ENCODE measurements around the gene HEMK1. TPM values are rescaled to one million over a fixed set of nuclear protein-coding genes. Genes with fewer than 3 reads are reported as not detected.

The HEMK1 gene
- total RNA-seq, 2 experiments from 2014 or later: 97.4 to 102 TPM

GRCh38 chr3:50572158-50572557 is 2.8 kb downstream of the HEMK1 start:
- peak; percentile 5 for ATAC-seq (ENCODE audit: low read depth)
- Mint-ChIP-seq H3K27me3 (no peaks in the 10 kb centered on the region), H3K9me3 (no peaks in the 10 kb centered on the region), H3K4me3 (peak overlapping the region; percentile 96), H3K36me3 (peaks cover 38% of the 10 kb centered on the region), H3K4me1 (peaks cover 61% of the 10 kb centered on the region), H3K27ac (peak overlapping the region; percentile 99)
- DNase-seq: peak; percentile 85
- POLR2A ChIA-PET: interaction anchor here (0.6 to 26.1 kb wide), 12 partner anchors 10 to 813 kb away, joined by 3 to 3572 read pairs (median 7); partner anchors contain the start of genes CISH, MANF, MAPKAPK3 and RASSF1

GRCh38 chr3:50572801-50573371 is 3.6 kb downstream of the HEMK1 start:
- Mint-ChIP-seq H3K27me3 (no peaks in the 10 kb centered on the region), H3K27ac (peak overlapping the region; percentile 99), H3K9me3 (no peaks in the 10 kb centered on the region), H3K4me1 (peaks cover 65% of the 10 kb centered on the region), H3K4me3 (peak overlapping the region; percentile 96), H3K36me3 (peaks cover 43% of the 10 kb centered on the region)
- DNase-seq: peak; percentile 72
- ATAC-seq (ENCODE audit: low read depth): peak; percentile 2
- POLR2A ChIA-PET: interaction anchor here (0.9 to 26.1 kb wide), 11 partner anchors 9 to 812 kb away, joined by 3 to 3572 read pairs (median 9); partner anchors contain the start of genes CISH, MANF, MAPKAPK3 and RASSF1

DNA sequence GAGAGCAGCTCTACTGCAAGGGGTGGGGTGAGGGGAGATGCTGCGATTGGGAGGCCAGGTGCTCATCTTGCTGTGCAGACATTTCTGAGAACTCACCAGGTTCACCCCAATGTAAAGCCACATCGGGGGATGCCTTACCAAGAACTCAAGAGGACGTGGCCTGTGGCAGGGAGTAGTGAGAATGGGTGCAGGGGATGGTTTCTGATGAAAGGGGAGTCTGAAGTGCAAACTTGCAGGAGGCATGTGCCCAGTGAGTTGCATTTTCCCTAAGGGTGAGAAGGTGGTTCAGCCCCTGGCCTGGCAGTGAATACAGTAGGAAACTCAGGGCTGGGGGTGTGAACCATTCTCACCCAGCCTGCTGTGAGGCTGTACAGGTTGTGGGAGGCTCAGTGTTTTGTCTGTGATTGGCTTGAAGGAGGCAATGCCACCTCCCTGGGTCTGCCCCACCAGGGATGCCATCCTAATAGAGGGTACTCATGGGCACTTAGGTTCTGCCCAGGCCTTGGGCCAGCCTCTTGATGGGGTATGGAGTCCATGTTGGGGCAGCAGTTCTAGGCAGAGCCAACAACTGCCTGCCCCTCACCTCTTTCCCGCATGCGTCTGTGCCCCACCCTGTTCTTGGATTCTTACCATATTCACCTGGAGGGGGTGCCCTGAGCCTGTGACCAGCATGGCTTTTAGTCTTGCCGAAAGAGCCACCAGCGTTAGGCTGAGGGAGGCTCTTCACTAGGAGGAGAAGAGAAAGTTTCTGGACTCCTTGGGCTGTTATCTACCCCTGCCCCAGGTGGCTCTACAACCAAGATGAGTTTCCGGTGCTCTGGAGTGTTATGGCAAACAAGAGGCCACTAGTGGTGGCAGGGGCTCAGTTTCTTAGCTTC is 4.5 kb downstream of the HEMK1 start:
- POLR2A ChIA-PET: interaction anchor here (1.1 to 26.1 kb wide), 8 partner anchors 8 to 811 kb away, joined by 5 to 3572 read pairs (median 38); partner anchors contain the start of genes CISH, MANF, MAPKAPK3 and RASSF1
- Mint-ChIP-seq H3K9me3 (no peaks in the 10 kb centered on the region), H3K4me1 (peaks cover 70% of the 10 kb centered on the region), H3K27ac (peak overlapping the region; percentile 99), H3K36me3 (peaks cover 52% of the 10 kb centered on the region), H3K27me3 (no peaks in the 10 kb centered on the region), H3K4me3 (peak overlapping the region; percentile 96)
- DNase-seq (peak; percentile 86), ATAC-seq (ENCODE audit: low read depth) (peak; percentile 49)

DNA sequence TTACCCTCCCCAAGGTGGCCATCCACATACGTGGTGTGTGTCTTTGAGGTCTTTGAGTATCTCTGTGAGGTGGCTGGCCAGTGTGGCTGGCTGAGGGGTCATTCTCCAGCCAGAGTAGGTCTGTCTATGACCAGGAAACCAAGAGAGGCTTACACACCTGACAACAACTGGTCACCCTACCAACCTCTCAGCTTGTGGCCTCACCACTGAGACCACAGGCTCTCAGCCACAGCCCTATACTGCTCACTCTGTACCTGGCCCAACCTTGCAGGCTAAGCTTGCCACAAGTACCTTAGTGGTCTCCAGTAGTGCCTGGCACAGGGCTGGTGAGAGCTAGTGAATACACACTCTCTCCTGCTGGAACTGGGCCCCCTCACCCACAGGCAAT is 5.1 kb downstream of the HEMK1 start:
- no peaks in the 10 kb centered on the region for H3K27me3 Mint-ChIP-seq
- POLR2A ChIA-PET: interaction anchor here (0.6 to 26.1 kb wide), 6 partner anchors 8 to 235 kb away, joined by 3 to 3572 read pairs (median 136); partner anchors contain the start of genes CISH, MAPKAPK3 and RASSF1
- H3K4me3 Mint-ChIP-seq: peak overlapping the region; percentile 96
- DNase-seq (peak; percentile 76), ATAC-seq (ENCODE audit: low read depth) (peak; percentile 6)
- peaks cover 75% of the 10 kb centered on the region for H3K4me1 Mint-ChIP-seq
- peaks cover 58% of the 10 kb centered on the region for H3K36me3 Mint-ChIP-seq
- H3K27ac Mint-ChIP-seq: peak overlapping the region; percentile 99
- no peaks in the 10 kb centered on the region for H3K9me3 Mint-ChIP-seq

- no peak for DNase-seq
- H3K4me3 Mint-ChIP-seq: peak overlapping the region; percentile 96
- no peaks in the 10 kb centered on the region for H3K9me3 Mint-ChIP-seq
- H3K27me3 Mint-ChIP-seq: no peaks in the 10 kb centered on the region
- H3K36me3 Mint-ChIP-seq: peaks cover 51% of the 10 kb centered on the region
- H3K27ac Mint-ChIP-seq: peak overlapping the region; percentile 99
- no peak for ATAC-seq (ENCODE audit: low read depth)
- POLR2A ChIA-PET: interaction anchor here (0.6 to 26.1 kb wide), 4 partner anchors 15 to 236 kb away, joined by 3 to 3572 read pairs (median 592); partner anchors contain the start of genes CISH, MAPKAPK3 and RASSF1
- peaks cover 75% of the 10 kb centered on the region for H3K4me1 Mint-ChIP-seq
Measured at GRCh38 chr3:50575372-50575771, 6.0 kb downstream of the HEMK1 start.

GRCh38 chr3:50577348-50577747 is 8.0 kb downstream of the HEMK1 start:
- Mint-ChIP-seq H3K27me3 (no peaks in the 10 kb centered on the region), H3K4me3 (no peak overlapping the region), H3K27ac (peak overlapping the region; percentile 74), H3K4me1 (peaks cover 69% of the 10 kb centered on the region), H3K36me3 (peaks cover 48% of the 10 kb centered on the region), H3K9me3 (no peaks in the 10 kb centered on the region)
- POLR2A ChIA-PET: interaction anchor here (1.9 to 26.1 kb wide), 3 partner anchors 9 to 31 kb away, joined by 8 to 3572 read pairs (median 958); partner anchors contain the start of genes CISH, HEMK1 and MAPKAPK3
- ATAC-seq (ENCODE audit: low read depth) (no peak), DNase-seq (no peak)

- POLR2A ChIA-PET: interaction anchor here (1.1 to 26.1 kb wide), 6 partner anchors 8 to 28 kb away, joined by 3 to 3572 read pairs (median 18); partner anchors contain the start of genes C3orf18, CISH, HEMK1 and MAPKAPK3
- no peaks in the 10 kb centered on the region for H3K9me3 Mint-ChIP-seq
- H3K27ac Mint-ChIP-seq: peak overlapping the region; percentile 85
- DNase-seq: no peak
- peaks cover 59% of the 10 kb centered on the region for H3K4me1 Mint-ChIP-seq
- no peak overlapping the region for H3K4me3 Mint-ChIP-seq
- peak; percentile 78 for ATAC-seq (ENCODE audit: low read depth)
- H3K27me3 Mint-ChIP-seq: no peaks in the 10 kb centered on the region
- peaks cover 59% of the 10 kb centered on the region for H3K36me3 Mint-ChIP-seq
Measured at GRCh38 chr3:50580683-50581458, 11.5 kb downstream of the HEMK1 start.

GRCh38 chr3:50581459-50581842 is 12.1 kb downstream of the HEMK1 start:
- POLR2A ChIA-PET: interaction anchor here (1.1 to 26.1 kb wide), 6 partner anchors 8 to 27 kb away, joined by 3 to 3572 read pairs (median 18); partner anchors contain the start of genes C3orf18, CISH, HEMK1 and MAPKAPK3
- DNase-seq: no peak
- Mint-ChIP-seq H3K4me1 (peaks cover 57% of the 10 kb centered on the region), H3K36me3 (peaks cover 57% of the 10 kb centered on the region), H3K27ac (peak overlapping the region; percentile 85), H3K27me3 (no peaks in the 10 kb centered on the region), H3K9me3 (no peaks in the 10 kb centered on the region), H3K4me3 (no peak overlapping the region)
- ATAC-seq (ENCODE audit: low read depth): no peak

DNA sequence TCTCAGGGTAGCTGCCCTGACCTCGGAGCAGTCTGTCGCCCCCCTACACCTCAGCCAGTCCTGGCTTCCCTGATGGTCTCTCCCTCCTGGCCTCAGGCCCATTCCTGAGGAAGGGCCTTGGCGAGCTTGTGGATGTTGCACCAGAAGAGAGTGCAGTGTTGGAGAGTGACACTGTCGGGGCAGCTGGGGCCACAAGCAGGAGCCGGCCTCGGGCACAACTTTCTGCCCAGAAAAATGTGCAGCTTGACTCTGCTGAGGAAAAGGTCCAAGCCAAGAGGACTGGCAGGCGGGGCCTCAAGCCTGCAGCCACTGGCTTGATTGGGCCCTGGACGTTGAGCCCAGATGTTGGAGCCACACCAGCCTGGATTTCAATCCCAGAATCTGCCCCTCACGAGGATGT is 12.8 kb downstream of the HEMK1 start:
- Mint-ChIP-seq H3K4me1 (peaks cover 62% of the 10 kb centered on the region), H3K27ac (peak overlapping the region; percentile 85), H3K4me3 (no peak overlapping the region), H3K27me3 (no peaks in the 10 kb centered on the region), H3K9me3 (no peaks in the 10 kb centered on the region), H3K36me3 (peaks cover 59% of the 10 kb centered on the region)
- no peak for DNase-seq
- POLR2A ChIA-PET: interaction anchor here (4.1 to 26.1 kb wide), 3 partner anchors 8 to 27 kb away, joined by 27 to 3572 read pairs (median 958); partner anchors contain the start of genes CISH and MAPKAPK3
- ATAC-seq (ENCODE audit: low read depth): no peak

DNA sequence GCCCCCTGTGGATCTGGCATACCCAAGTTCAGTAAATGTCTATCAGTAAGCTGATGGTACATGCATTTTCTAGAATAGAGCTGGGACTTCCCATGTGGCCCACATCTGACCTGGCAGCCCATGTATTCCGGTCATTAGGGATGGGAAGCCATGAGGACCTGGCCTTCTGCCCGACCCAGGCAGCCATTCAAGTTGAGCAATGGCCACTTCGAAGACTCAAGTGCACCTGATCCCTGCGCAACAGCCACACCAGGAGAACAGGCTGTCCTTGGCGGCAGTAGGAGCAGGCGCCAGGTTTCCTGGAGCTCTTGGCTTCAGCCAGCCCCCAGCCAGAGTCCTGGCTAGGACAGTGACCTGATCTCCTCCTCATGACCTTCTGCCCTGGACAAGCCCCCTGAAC is 14.6 kb downstream of the HEMK1 start:
- DNase-seq (no peak), ATAC-seq (ENCODE audit: low read depth) (no peak)
- Mint-ChIP-seq H3K36me3 (peaks cover 49% of the 10 kb centered on the region), H3K4me1 (peaks cover 71% of the 10 kb centered on the region), H3K27me3 (no peaks in the 10 kb centered on the region), H3K27ac (peak overlapping the region; percentile 79), H3K4me3 (no peak overlapping the region), H3K9me3 (no peaks in the 10 kb centered on the region)
- POLR2A ChIA-PET: interaction anchor here (4.1 to 26.1 kb wide), 2 partner anchors 11 to 25 kb away, joined by 27 to 3572 read pairs; partner anchors contain the start of genes CISH and MAPKAPK3

DNA sequence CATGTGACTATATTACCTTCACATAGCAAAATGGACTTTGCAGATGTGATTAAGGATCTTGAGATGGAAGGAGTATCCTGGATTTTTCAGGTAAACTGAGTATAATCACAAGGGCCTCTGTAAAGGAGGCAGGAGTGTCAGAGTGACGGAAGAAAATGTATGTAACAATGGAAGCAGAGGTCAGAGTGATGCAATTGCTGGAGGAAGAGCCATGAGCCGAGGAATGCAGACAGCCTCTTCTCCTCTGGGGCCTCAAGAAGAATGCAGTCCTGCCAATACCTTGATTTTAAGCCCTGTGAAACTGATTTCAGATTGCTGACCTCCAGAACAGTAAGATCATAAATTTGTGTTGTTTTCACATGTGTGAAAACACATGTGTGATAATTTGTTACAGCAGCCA is 15.1 kb downstream of the HEMK1 start:
- ATAC-seq (ENCODE audit: low read depth): no peak
- no peak for DNase-seq
- H3K27ac Mint-ChIP-seq: peak overlapping the region; percentile 79
- no peaks in the 10 kb centered on the region for H3K27me3 Mint-ChIP-seq
- H3K4me3 Mint-ChIP-seq: no peak overlapping the region
- POLR2A ChIA-PET: interaction anchor here (4.1 to 26.1 kb wide), 2 partner anchors 11 to 24 kb away, joined by 27 to 3572 read pairs; partner anchors contain the start of genes CISH and MAPKAPK3
- H3K36me3 Mint-ChIP-seq: peaks cover 44% of the 10 kb centered on the region
- no peaks in the 10 kb centered on the region for H3K9me3 Mint-ChIP-seq
- peaks cover 70% of the 10 kb centered on the region for H3K4me1 Mint-ChIP-seq
